Type B pancreatic cell (in vitro differentiated cells): ENCODE results near the gene PAFAH1B2. TPM values are rescaled to one million over a fixed set of nuclear protein-coding genes. Genes with fewer than 3 reads are reported as not detected.
"Not testable (repeated sequence)": the region's sequence is repeated elsewhere in the genome, so short reads cannot be mapped to it uniquely, and the experiment has no call there.

Experiments
- DNase-seq: peaks from one replicate; pipeline ENCODE4 v3.0.0; 2021; ENCODE audit warnings: mixed read lengths; ENCODE audit not compliant: unreplicated experiment; ENCODE audit errors: extremely low spot score
- H3K27ac Mint-ChIP-seq: 2 replicates; pipeline ENCODE4 v1.8.0; 2021; ENCODE audit warnings: mild to moderate bottlenecking, mixed read lengths
- H3K27me3 Mint-ChIP-seq: 2 replicates; pipeline ENCODE4 v1.8.0; 2021; ENCODE audit warnings: mixed read lengths
- H3K36me3 Mint-ChIP-seq: 2 replicates; pipeline ENCODE4 v1.8.0; 2021; ENCODE audit warnings: mixed read lengths
- H3K4me1 Mint-ChIP-seq: one replicate; pipeline ENCODE4 v1.8.0; 2021; ENCODE audit warnings: mixed read lengths; ENCODE audit not compliant: unreplicated experiment
- H3K4me3 Mint-ChIP-seq: 2 replicates; pipeline ENCODE4 v1.8.0; 2021; ENCODE audit warnings: mild to moderate bottlenecking, mixed read lengths
- H3K9me3 Mint-ChIP-seq: 2 replicates; pipeline ENCODE4 v1.8.0; 2021; ENCODE audit warnings: mixed read lengths
- CTCF ChIP-seq: fragments of 200-600 bp; sonication (generic); conservative IDR thresholded peaks from 2 replicates; pipeline ENCODE4 v1.5.0; 2021; ENCODE audit warnings: antibody characterized with exemption, mild to moderate bottlenecking
- total RNA-seq: library from RNA; stranded (reverse); gene quantifications from 2 replicates; pipeline ENCODE4 v1.2.1, GENCODE V29; 2021; ENCODE audit warnings: low replicate concordance

Gene PAFAH1B2
- total RNA-seq, 1 donor from 2014 or later, result 94.5 TPM

GRCh38 chr11:117134431-117134830 lies 9.7 kb upstream of the PAFAH1B2 start:
- TF ChIP-seq CTCF, result no peak
- no peaks in the 10 kb centered on the region for H3K4me1 Mint-ChIP-seq
- no peaks in the 10 kb centered on the region for H3K9me3 Mint-ChIP-seq
- no peaks in the 10 kb centered on the region for H3K27me3 Mint-ChIP-seq
- no peak overlapping the region for H3K27ac Mint-ChIP-seq
- DNase-seq, result no peak
- no peaks in the 10 kb centered on the region for H3K36me3 Mint-ChIP-seq
- H3K4me3 Mint-ChIP-seq, result no peak overlapping the region

GRCh38 chr11:117134979-117135378 lies 9.1 kb upstream of the PAFAH1B2 start:
- not testable (repeated sequence) for H3K4me1 Mint-ChIP-seq, H3K9me3 Mint-ChIP-seq, H3K27me3 Mint-ChIP-seq, H3K36me3 Mint-ChIP-seq, DNase-seq, H3K27ac Mint-ChIP-seq, H3K4me3 Mint-ChIP-seq

DNA sequence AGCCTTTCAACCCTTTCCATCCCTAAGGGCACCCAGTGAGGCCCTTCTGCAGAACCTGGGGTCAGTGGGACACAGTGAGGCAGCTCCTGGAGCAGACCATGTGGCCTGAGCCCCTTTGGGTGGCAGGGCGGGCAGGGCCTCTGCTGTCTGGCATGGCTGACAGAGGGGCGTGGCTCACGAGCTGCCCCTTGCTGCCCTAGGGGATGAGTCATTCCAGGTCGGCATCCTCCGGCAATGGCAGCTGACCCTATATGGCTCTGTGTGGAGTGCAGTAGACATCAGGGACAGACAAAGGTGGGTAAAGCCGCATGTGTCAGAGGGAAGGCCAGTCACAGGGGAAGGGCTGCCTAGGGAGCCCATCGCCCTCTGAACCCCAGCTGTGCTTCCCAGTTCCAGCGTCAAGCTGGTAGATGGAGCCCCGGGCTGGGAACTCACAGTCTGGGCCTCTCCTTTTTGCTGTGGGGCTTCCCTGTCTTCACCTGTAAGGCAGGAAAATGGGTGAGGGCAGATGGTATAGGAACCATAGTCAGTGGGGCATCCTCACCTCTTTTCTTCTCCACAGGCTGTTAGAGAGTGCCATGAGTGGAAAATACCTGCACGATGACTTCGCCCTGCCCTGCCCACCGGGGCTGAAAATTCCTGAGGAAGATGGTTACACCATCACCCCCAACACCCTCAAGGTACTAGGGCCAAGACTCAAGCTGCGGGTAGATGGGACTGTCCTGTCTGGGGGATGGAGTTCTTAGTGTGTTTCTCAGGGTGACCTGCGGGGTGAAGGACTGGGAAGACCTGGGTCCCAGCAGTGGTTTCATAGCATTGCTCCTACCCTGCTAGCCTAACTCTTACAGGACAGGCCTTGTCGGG lies 6.6 kb upstream of the PAFAH1B2 start:
- H3K4me1 Mint-ChIP-seq, H3K27ac Mint-ChIP-seq, H3K4me3 Mint-ChIP-seq, H3K36me3 Mint-ChIP-seq, H3K9me3 Mint-ChIP-seq, DNase-seq: not testable (repeated sequence)
- H3K27me3 Mint-ChIP-seq, result peaks cover 18% of the 10 kb centered on the region

- H3K4me1 Mint-ChIP-seq, result peaks cover 24% of the 10 kb centered on the region
- H3K4me3 Mint-ChIP-seq, result peak overlapping the region; percentile 96
- peaks cover 15% of the 10 kb centered on the region for H3K36me3 Mint-ChIP-seq
- H3K27ac Mint-ChIP-seq, result peak overlapping the region; percentile 95
- no peaks in the 10 kb centered on the region for H3K9me3 Mint-ChIP-seq
- peaks cover 21% of the 10 kb centered on the region for H3K27me3 Mint-ChIP-seq
- DNase-seq, result no peak
- TF ChIP-seq CTCF, result no peak
These were observed 697 bp upstream of the PAFAH1B2 start for GRCh38 chr11:117143390-117143789.

- H3K27me3 Mint-ChIP-seq, result peaks cover 20% of the 10 kb centered on the region
- peak overlapping the region; percentile 96 for H3K4me3 Mint-ChIP-seq
- peak overlapping the region; percentile 96 for H3K27ac Mint-ChIP-seq
- H3K4me1 Mint-ChIP-seq, result peaks cover 24% of the 10 kb centered on the region
- no peaks in the 10 kb centered on the region for H3K9me3 Mint-ChIP-seq
- H3K36me3 Mint-ChIP-seq, result peaks cover 15% of the 10 kb centered on the region
- TF ChIP-seq CTCF, result no peak
- DNase-seq, result no peak
These were observed 648 bp downstream of the PAFAH1B2 start for GRCh38 chr11:117144477-117145392.

- Mint-ChIP-seq H3K27me3 (peaks cover 13% of the 10 kb centered on the region), H3K4me1 (peaks cover 24% of the 10 kb centered on the region), H3K4me3 (peak overlapping the region; percentile 96), H3K9me3 (no peaks in the 10 kb centered on the region), H3K27ac (peak overlapping the region; percentile 96), H3K36me3 (peaks cover 17% of the 10 kb centered on the region)
- peak; percentile 49 for TF ChIP-seq CTCF
- no peak for DNase-seq
These were observed 1.3 kb downstream of the PAFAH1B2 start for GRCh38 chr11:117145393-117145761.
